ENCODE results near the gene AATF. TPM values are rescaled to one million over a fixed set of nuclear protein-coding genes. Genes with fewer than 3 reads are reported as not detected.

Gene AATF
- polyA plus RNA-seq, 1 donor from 2014 or later: 12.7 TPM

GRCh38 chr17:37082985-37083384 lies 134.2 kb downstream of the AATF start:
- peaks cover 15% of the 10 kb centered on the region for H3K36me3 ChIP-seq (ENCODE audit: insufficient read depth, low read length)
- no peaks in the 10 kb centered on the region for H3K79me2 ChIP-seq (replicated peaks; ENCODE audit: insufficient read depth, low read length)
- no peaks in the 10 kb centered on the region for H3K27me3 ChIP-seq (ENCODE audit: insufficient read depth, low read depth, low read length)
- H3K9me2 ChIP-seq (ENCODE audit: insufficient read depth, low read length): no peaks in the 10 kb centered on the region
- no peaks in the 10 kb centered on the region for H3K9me3 ChIP-seq (ENCODE audit: low read length)
- no peak overlapping the region for H3K4me2 ChIP-seq (ENCODE audit: low read length)
- H3F3A ChIP-seq (ENCODE audit: insufficient read depth, low read length, poor library complexity, severe bottlenecking): no peaks in the 10 kb centered on the region
- no peaks in the 10 kb centered on the region for H4K20me1 ChIP-seq (ENCODE audit: insufficient read depth)
- TF ChIP-seq TAF1 (IDR thresholded peaks at IDR 0.05; ENCODE audit: low read depth): no peak
- no peak for TF ChIP-seq EP300 (conservative IDR thresholded peaks at IDR 0.05; ENCODE audit: poor library complexity, severe bottlenecking)
- TF ChIP-seq EZH2 (IDR thresholded peaks at IDR 0.05; ENCODE audit: borderline replicate concordance, insufficient read depth, low read length, poor library complexity, severe bottlenecking): no peak
- no peak for TF ChIP-seq SMC3 (conservative IDR thresholded peaks at IDR 0.05; ENCODE audit: poor library complexity)
- no peak for TF ChIP-seq RAD21 (conservative IDR thresholded peaks at IDR 0.05)
- TF ChIP-seq POLR2AphosphoS5 (IDR thresholded peaks at IDR 0.05): no peak
- no peak for TF ChIP-seq CTCF (IDR thresholded peaks at IDR 0.05; ENCODE audit: poor library complexity, severe bottlenecking)
- TF ChIP-seq, protein P1, sequence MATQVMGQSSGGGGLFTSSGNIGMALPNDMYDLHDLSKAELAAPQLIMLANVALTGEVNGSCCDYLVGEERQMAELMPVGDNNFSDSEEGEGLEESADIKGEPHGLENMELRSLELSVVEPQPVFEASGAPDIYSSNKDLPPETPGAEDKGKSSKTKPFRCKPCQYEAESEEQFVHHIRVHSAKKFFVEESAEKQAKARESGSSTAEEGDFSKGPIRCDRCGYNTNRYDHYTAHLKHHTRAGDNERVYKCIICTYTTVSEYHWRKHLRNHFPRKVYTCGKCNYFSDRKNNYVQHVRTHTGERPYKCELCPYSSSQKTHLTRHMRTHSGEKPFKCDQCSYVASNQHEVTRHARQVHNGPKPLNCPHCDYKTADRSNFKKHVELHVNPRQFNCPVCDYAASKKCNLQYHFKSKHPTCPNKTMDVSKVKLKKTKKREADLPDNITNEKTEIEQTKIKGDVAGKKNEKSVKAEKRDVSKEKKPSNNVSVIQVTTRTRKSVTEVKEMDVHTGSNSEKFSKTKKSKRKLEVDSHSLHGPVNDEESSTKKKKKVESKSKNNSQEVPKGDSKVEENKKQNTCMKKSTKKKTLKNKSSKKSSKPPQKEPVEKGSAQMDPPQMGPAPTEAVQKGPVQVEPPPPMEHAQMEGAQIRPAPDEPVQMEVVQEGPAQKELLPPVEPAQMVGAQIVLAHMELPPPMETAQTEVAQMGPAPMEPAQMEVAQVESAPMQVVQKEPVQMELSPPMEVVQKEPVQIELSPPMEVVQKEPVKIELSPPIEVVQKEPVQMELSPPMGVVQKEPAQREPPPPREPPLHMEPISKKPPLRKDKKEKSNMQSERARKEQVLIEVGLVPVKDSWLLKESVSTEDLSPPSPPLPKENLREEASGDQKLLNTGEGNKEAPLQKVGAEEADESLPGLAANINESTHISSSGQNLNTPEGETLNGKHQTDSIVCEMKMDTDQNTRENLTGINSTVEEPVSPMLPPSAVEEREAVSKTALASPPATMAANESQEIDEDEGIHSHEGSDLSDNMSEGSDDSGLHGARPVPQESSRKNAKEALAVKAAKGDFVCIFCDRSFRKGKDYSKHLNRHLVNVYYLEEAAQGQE (IDR thresholded peaks at IDR 0.05; ENCODE audit: borderline replicate concordance): no peak
- TF ChIP-seq MXI1 (conservative IDR thresholded peaks at IDR 0.05; ENCODE audit: poor library complexity, severe bottlenecking): no peak
- H3K4me3 ChIP-seq (ENCODE audit: low read length): no peak overlapping the region
- H3K27ac ChIP-seq (ENCODE audit: low read length): no peak overlapping the region
- H2AFZ ChIP-seq (ENCODE audit: low read depth, low read length): no peak overlapping the region
- H3K9ac ChIP-seq (ENCODE audit: low read length): no peak overlapping the region

GRCh38 chr17:37083456-37083855 lies 134.7 kb downstream of the AATF start:
- no peaks in the 10 kb centered on the region for H3K9me3 ChIP-seq (ENCODE audit: low read length)
- no peaks in the 10 kb centered on the region for H3F3A ChIP-seq (ENCODE audit: insufficient read depth, low read length, poor library complexity, severe bottlenecking)
- H3K9me2 ChIP-seq (ENCODE audit: insufficient read depth, low read length): no peaks in the 10 kb centered on the region
- H3K4me3 ChIP-seq (ENCODE audit: low read length): no peak overlapping the region
- peaks cover 16% of the 10 kb centered on the region for H3K36me3 ChIP-seq (ENCODE audit: insufficient read depth, low read length)
- H3K4me2 ChIP-seq (ENCODE audit: low read length): no peak overlapping the region
- H3K79me2 ChIP-seq (replicated peaks; ENCODE audit: insufficient read depth, low read length): no peaks in the 10 kb centered on the region
- H2AFZ ChIP-seq (ENCODE audit: low read depth, low read length): no peak overlapping the region
- no peak overlapping the region for H3K9ac ChIP-seq (ENCODE audit: low read length)
- no peak for TF ChIP-seq SMC3 (conservative IDR thresholded peaks at IDR 0.05; ENCODE audit: poor library complexity)
- TF ChIP-seq RAD21 (conservative IDR thresholded peaks at IDR 0.05): no peak
- TF ChIP-seq MXI1 (conservative IDR thresholded peaks at IDR 0.05; ENCODE audit: poor library complexity, severe bottlenecking): no peak
- TF ChIP-seq POLR2AphosphoS5 (IDR thresholded peaks at IDR 0.05): no peak
- TF ChIP-seq EZH2 (IDR thresholded peaks at IDR 0.05; ENCODE audit: borderline replicate concordance, insufficient read depth, low read length, poor library complexity, severe bottlenecking): no peak
- TF ChIP-seq, protein P1 (IDR thresholded peaks at IDR 0.05; ENCODE audit: borderline replicate concordance): no peak
- no peak for TF ChIP-seq EP300 (conservative IDR thresholded peaks at IDR 0.05; ENCODE audit: poor library complexity, severe bottlenecking)
- TF ChIP-seq CTCF (IDR thresholded peaks at IDR 0.05; ENCODE audit: poor library complexity, severe bottlenecking): no peak
- no peaks in the 10 kb centered on the region for H4K20me1 ChIP-seq (ENCODE audit: insufficient read depth)
- no peaks in the 10 kb centered on the region for H3K27me3 ChIP-seq (ENCODE audit: insufficient read depth, low read depth, low read length)
- H3K27ac ChIP-seq (ENCODE audit: low read length): no peak overlapping the region
